ENCODE measurements around the gene CAPN1. TPM values are rescaled to one million over a fixed set of nuclear protein-coding genes. Genes with fewer than 3 reads are reported as not detected.

Gene CAPN1
- total and polyA plus RNA-seq, 2 donors (not counting 1 experiment from before 2014, with no cell fraction given) = 192 to 202 TPM

DNA sequence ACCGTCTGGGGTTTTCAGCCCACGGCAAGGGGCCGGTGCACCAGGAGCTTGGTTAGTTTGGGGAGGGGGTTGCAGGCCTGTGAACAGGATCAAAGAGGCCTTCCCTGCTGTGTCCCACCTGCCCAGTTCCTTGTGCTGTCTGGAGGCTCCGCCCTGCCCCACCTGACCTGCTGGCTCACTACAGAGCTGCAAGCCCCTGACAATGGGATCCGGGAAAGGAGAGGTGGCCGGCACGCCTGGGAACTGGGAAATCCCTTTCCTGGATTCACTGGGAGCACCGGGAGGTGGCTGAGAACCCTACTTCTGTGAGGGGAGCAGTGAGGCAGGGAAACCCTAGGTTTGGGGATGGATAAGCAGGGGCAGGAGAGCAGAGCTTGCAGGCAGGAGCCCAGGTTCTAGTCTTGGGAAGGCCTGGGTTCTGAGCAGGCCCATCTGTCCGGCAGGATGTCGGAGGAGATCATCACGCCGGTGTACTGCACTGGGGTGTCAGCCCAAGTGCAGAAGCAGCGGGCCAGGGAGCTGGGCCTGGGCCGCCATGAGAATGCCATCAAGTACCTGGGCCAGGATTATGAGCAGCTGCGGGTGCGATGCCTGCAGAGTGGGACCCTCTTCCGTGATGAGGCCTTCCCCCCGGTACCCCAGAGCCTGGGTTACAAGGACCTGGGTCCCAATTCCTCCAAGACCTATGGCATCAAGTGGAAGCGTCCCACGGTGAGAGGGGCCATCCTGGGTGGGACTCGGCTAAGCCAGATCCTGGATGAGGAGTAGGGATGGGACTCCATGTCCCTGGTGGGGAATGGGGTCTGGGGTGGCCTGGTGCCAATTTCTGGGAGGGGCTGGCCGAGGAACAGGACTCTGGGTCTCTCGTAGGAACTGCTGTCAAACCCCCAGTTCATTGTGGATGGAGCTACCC, 786 bp downstream of the CAPN1 start:
- H3K9me3 Mint-ChIP-seq (ENCODE audit: insufficient read depth) = no peaks in the 10 kb centered on the region
- H3K27ac ChIP-seq (ENCODE audit: low read length in 2 of 2) = peak overlapping the region; percentile 70 to 79
- no peaks in the 10 kb centered on the region for H3K27me3 Mint-ChIP-seq
- H3K79me2 ChIP-seq (ENCODE audit: control insufficient read depth, insufficient read depth, low read length) = peaks cover 48% of the 10 kb centered on the region
- H3K9ac ChIP-seq (ENCODE audit: low read length) = peak overlapping the region; percentile 73
- peak overlapping the region; percentile 84 for H3K27ac Mint-ChIP-seq
- 57% methylated on average over 22 of the region's 23 CpGs for WGBS (ENCODE audit: insufficient coverage)
- TF ChIP-seq EZH2 (IDR thresholded peaks at IDR 0.05; ENCODE audit: borderline replicate concordance, insufficient read depth, low read depth, low read length, poor library complexity, severe bottlenecking) = no peak
- TF ChIP-seq, protein P1, sequence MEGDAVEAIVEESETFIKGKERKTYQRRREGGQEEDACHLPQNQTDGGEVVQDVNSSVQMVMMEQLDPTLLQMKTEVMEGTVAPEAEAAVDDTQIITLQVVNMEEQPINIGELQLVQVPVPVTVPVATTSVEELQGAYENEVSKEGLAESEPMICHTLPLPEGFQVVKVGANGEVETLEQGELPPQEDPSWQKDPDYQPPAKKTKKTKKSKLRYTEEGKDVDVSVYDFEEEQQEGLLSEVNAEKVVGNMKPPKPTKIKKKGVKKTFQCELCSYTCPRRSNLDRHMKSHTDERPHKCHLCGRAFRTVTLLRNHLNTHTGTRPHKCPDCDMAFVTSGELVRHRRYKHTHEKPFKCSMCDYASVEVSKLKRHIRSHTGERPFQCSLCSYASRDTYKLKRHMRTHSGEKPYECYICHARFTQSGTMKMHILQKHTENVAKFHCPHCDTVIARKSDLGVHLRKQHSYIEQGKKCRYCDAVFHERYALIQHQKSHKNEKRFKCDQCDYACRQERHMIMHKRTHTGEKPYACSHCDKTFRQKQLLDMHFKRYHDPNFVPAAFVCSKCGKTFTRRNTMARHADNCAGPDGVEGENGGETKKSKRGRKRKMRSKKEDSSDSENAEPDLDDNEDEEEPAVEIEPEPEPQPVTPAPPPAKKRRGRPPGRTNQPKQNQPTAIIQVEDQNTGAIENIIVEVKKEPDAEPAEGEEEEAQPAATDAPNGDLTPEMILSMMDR (IDR thresholded peaks at IDR 0.05) = no peak
- H3K9me3 ChIP-seq (ENCODE audit: control extremely low read depth in 1 of 3, control insufficient read depth in 2 of 3, insufficient read depth in 1 of 3, low read length in 2 of 3) = no peaks in the 10 kb centered on the region
- H3K27me3 ChIP-seq (replicated peaks in 1 of 4; ENCODE audit: control extremely low read depth in 1 of 4, control insufficient read depth in 3 of 4, insufficient read depth in 4 of 4, low read length in 3 of 4) = no peaks in the 10 kb centered on the region
- ChIA-PET CTCF (interaction anchor here (0.6 to 5.8 kb wide), 9 partner anchors 10 to 147 kb away, joined by 3 to 118 read pairs (median 7); partner anchors contain the start of genes FAU, MRPL49, SPDYC and SYVN1), POLR2A (interaction anchor here (0.6 to 3.3 kb wide), 7 partner anchors 48 to 86 kb away, joined by 3 to 27 read pairs (median 7); partner anchors contain the start of genes FAU, MRPL49, SYVN1 and TM7SF2)
- peaks cover 24% of the 10 kb centered on the region for H3K4me1 Mint-ChIP-seq
- peaks cover 0 to 24% of the 10 kb centered on the region in 2 experiments for H3K36me3 ChIP-seq (replicated peaks in 1 of 2; ENCODE audit: control extremely low read depth in 1 of 2, control insufficient read depth in 1 of 2, extremely low read depth in 1 of 2, insufficient read depth in 2 of 2, low read length in 1 of 2)
- H3K4me3 Mint-ChIP-seq = peak overlapping the region; percentile 91
- ATAC-seq (ENCODE audit: low read depth) = no peak
- H3K4me3 ChIP-seq (ENCODE audit: control extremely low read depth in 1 of 5, extremely low read depth in 1 of 5, insufficient read depth in 1 of 5, low read depth in 2 of 5, low read length in 4 of 5) = peak overlapping the region; percentile 38 to 91 (median 80)
- H2AFZ ChIP-seq (ENCODE audit: insufficient read depth, low read depth, low read length, poor library complexity, severe bottlenecking) = peak overlapping the region; percentile 69
- peak; percentile 53 for DNase-seq
- H4K20me1 ChIP-seq (ENCODE audit: control insufficient read depth, insufficient read depth, low read length, poor library complexity, severe bottlenecking) = peaks cover 5% of the 10 kb centered on the region
- peaks cover 16 to 24% of the 10 kb centered on the region in 2 donors for H3K4me1 ChIP-seq (ENCODE audit: control insufficient read depth in 2 of 2, insufficient read depth in 2 of 2, low read length in 2 of 2)
- intact Hi-C loops (cut with micrococcal nuclease) = no loop called here
- peak overlapping the region; percentile 97 for H3K4me2 ChIP-seq (replicated peaks; ENCODE audit: low read depth, low read length, poor library complexity, severe bottlenecking)
